ENCODE results near the gene AUTS2. TPM values are rescaled to one million over a fixed set of nuclear protein-coding genes. Genes with fewer than 3 reads are reported as not detected.

The AUTS2 gene
- total RNA-seq, 1 experiment from 2014 or later = 256 TPM

DNA sequence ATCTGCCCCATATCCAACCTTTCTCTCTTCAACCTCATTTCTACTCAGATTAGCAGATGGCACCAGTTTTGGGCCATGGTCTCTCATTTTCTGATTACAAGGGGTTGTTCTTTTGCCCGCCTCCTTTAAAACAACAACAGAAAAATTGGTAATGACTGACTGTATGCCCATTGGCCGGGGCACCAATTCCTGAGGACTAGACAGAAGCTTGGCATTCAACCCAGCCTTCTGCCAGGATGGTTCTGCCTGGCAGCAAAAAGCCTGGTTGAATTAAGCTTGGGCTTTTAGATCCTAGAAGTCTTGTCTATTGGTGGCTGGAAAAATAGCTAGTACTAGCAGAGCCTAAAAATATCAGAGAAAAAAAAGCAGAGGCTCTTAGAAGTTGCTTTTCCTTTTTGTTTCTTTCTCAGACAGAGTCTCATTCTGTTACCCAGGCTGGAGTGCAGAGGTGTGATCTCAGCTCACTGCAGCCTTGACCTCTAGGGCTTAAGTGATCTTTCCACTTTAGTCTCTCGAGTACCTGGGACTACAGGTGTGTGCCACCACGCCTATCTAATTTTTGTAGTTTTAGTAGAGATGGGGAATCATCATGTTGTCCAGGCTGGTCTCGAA, 402.6 kb downstream of the AUTS2 start:
- H3K79me2 ChIP-seq (ENCODE audit: insufficient read depth, low read length) = no peaks in the 10 kb centered on the region
- no peak overlapping the region for H3K56ac ChIP-seq (ENCODE audit: insufficient read length, low read depth, low read length)
- no peak overlapping the region for H3K4ac ChIP-seq (ENCODE audit: low read depth, low read length)
- H3K9ac ChIP-seq (ENCODE audit: extremely low read depth, insufficient read length, low read length) = no peak overlapping the region
- H4K20me1 ChIP-seq (ENCODE audit: control insufficient read depth, insufficient read depth, insufficient read length) = no peaks in the 10 kb centered on the region
- no peak overlapping the region for H3K18ac ChIP-seq (ENCODE audit: insufficient read length, low read depth, low read length)
- H2BK20ac ChIP-seq (ENCODE audit: low read depth, low read length, poor library complexity, severe bottlenecking) = no peak overlapping the region
- Mint-ChIP-seq H3K4me1 (peaks cover 0 to 3% of the 10 kb centered on the region in 2 experiments; a peak in 2 of 4 replicates), H3K4me3 (no peak overlapping the region), H3K27ac (no peak overlapping the region), H3K36me3 (ENCODE audit: insufficient read depth in 1 of 3, low read depth in 3 of 3) (no peaks in the 10 kb centered on the region), H3K27me3 (ENCODE audit: low read depth) (no peaks in the 10 kb centered on the region), H3K9me3 (no peaks in the 10 kb centered on the region)
- no peak overlapping the region for H3K4me2 ChIP-seq (ENCODE audit: insufficient read depth, insufficient read length, low read length)
- H2BK5ac ChIP-seq (ENCODE audit: insufficient read length, low read length) = no peak overlapping the region
- no peak overlapping the region for H2AFZ ChIP-seq (ENCODE audit: low read length)
- no peak overlapping the region for H2BK12ac ChIP-seq (ENCODE audit: insufficient read length, low read depth, low read length)
- no peaks in the 10 kb centered on the region for H3K27me3 ChIP-seq (ENCODE audit: insufficient read depth, low read length)
- H2BK120ac ChIP-seq (ENCODE audit: low read depth, low read length, poor library complexity, severe bottlenecking) = no peak overlapping the region
- no peak overlapping the region for H3T11ph ChIP-seq (ENCODE audit: low read length)
- H3K23ac ChIP-seq (ENCODE audit: insufficient read length, low read depth, low read length) = no peak overlapping the region
- H4K91ac ChIP-seq (ENCODE audit: insufficient read length, low read depth, low read length) = no peak overlapping the region
- DNase-seq = no peak
- no peak overlapping the region for H3K14ac ChIP-seq (ENCODE audit: insufficient read depth, low read length)
- TF ChIP-seq, protein P1, sequence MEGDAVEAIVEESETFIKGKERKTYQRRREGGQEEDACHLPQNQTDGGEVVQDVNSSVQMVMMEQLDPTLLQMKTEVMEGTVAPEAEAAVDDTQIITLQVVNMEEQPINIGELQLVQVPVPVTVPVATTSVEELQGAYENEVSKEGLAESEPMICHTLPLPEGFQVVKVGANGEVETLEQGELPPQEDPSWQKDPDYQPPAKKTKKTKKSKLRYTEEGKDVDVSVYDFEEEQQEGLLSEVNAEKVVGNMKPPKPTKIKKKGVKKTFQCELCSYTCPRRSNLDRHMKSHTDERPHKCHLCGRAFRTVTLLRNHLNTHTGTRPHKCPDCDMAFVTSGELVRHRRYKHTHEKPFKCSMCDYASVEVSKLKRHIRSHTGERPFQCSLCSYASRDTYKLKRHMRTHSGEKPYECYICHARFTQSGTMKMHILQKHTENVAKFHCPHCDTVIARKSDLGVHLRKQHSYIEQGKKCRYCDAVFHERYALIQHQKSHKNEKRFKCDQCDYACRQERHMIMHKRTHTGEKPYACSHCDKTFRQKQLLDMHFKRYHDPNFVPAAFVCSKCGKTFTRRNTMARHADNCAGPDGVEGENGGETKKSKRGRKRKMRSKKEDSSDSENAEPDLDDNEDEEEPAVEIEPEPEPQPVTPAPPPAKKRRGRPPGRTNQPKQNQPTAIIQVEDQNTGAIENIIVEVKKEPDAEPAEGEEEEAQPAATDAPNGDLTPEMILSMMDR (conservative IDR thresholded peaks at IDR 0.05) = no peak
- H4K5ac ChIP-seq (ENCODE audit: insufficient read length, low read depth, low read length) = no peak overlapping the region
- no peak overlapping the region for H4K8ac ChIP-seq (replicated peaks; ENCODE audit: insufficient read length, low read depth, low read length)
- no peak overlapping the region for H3K27ac ChIP-seq (ENCODE audit: insufficient read length, low read depth, low read length)
- no peak overlapping the region for H2BK15ac ChIP-seq (ENCODE audit: low read depth, low read length)
- H2AK5ac ChIP-seq (ENCODE audit: insufficient read length, low read length) = no peak overlapping the region
- no peaks in the 10 kb centered on the region for H3K4me1 ChIP-seq (ENCODE audit: insufficient read depth, low read length)
- no CpG with 5 or more reads among the region's 5 CpGs for WGBS (ENCODE audit: extremely low coverage, insufficient read length, low lambda C conversion rate)
- no peaks in the 10 kb centered on the region for H3K23me2 ChIP-seq (ENCODE audit: insufficient read length, low read depth, low read length, poor library complexity, severe bottlenecking)
- no peaks in the 10 kb centered on the region for H3K79me1 ChIP-seq (ENCODE audit: insufficient read depth, low read depth, low read length, poor library complexity, severe bottlenecking)
- no peaks in the 10 kb centered on the region for H3K9me3 ChIP-seq (ENCODE audit: control insufficient read depth, low read depth, low read length)

Measured in H9 (cell line).